Neural cell (in vitro differentiated cells): ENCODE data around the gene NRL. TPM values are rescaled to one million over a fixed set of nuclear protein-coding genes. Genes with fewer than 3 reads are reported as not detected.

Experiments used
- H2AFZ ChIP-seq: fragments of 200-600, 300-800 bp; sonication (generic), shearing (Covaris generic); 2 replicates; pipeline ENCODE4 v1.6.0; 2014; ENCODE audit warnings: low read depth, mild to moderate bottlenecking, antibody characterized with exemption, low read length, moderate library complexity
- H3F3A ChIP-seq: fragments of 200-600 bp; shearing (Covaris generic); 2 replicates; pipeline ENCODE4 v1.6.1; 2016; ENCODE audit warnings: mild to moderate bottlenecking, moderate library complexity, mixed read lengths, antibody characterized with exemption, low read length; ENCODE audit not compliant: insufficient read depth, poor library complexity, severe bottlenecking
- H3K27ac ChIP-seq: fragments of 200-600, 300-800 bp; sonication (generic), shearing (Covaris generic); 2 replicates; pipeline ENCODE4 v1.5.1; 2014; ENCODE audit warnings: mild to moderate bottlenecking, low read length, moderate library complexity
- H3K27me3 ChIP-seq: fragments of 300-800, 200-600 bp; sonication (generic), shearing (Covaris generic); 2 replicates; pipeline ENCODE4 v1.6.0; 2014; ENCODE audit warnings: mild to moderate bottlenecking, low read depth, low read length, moderate library complexity; ENCODE audit not compliant: insufficient read depth
- H3K36me3 ChIP-seq: fragments of 300-800, 200-600 bp; sonication (generic), shearing (Covaris generic); 2 replicates; pipeline ENCODE4 v1.5.1; 2014; ENCODE audit warnings: mild to moderate bottlenecking, antibody characterized with exemption, low read length, moderate library complexity; ENCODE audit not compliant: insufficient read depth
- H3K4me2 ChIP-seq: fragments of 300-800, 200-600 bp; sonication (generic), shearing (Covaris generic); 2 replicates; pipeline ENCODE4 v1.6.0; 2014; ENCODE audit warnings: mild to moderate bottlenecking, low read length
- H3K4me3 ChIP-seq: fragments of 300-800, 200-600 bp; sonication (generic), shearing (Covaris generic); 2 replicates; pipeline ENCODE4 v1.5.1; 2014; ENCODE audit warnings: mild to moderate bottlenecking, low read length, moderate library complexity
- H3K79me2 ChIP-seq: fragments of 200-600 bp; shearing (Covaris generic); replicated peaks from 2 replicates; pipeline ENCODE4 v1.6.0; 2014; ENCODE audit warnings: mild to moderate bottlenecking, low read length, moderate library complexity; ENCODE audit not compliant: insufficient read depth
- H3K9ac ChIP-seq: fragments of 300-800, 200-600 bp; sonication (generic), shearing (Covaris generic); 2 replicates; pipeline ENCODE4 v1.6.1; 2016; ENCODE audit warnings: mild to moderate bottlenecking, low read length, mixed read lengths
- H3K9me2 ChIP-seq: fragments of 200-600 bp; shearing (Covaris generic); 2 replicates; pipeline ENCODE4 v1.6.1; 2016; ENCODE audit warnings: mild to moderate bottlenecking, low read length, mixed read lengths; ENCODE audit not compliant: insufficient read depth
- H3K9me3 ChIP-seq: fragments of 200-600, 300-800 bp; sonication (generic), shearing (Covaris generic); 2 replicates; pipeline ENCODE4 v1.6.1; 2016; ENCODE audit warnings: mild to moderate bottlenecking, mixed run types, low read length, moderate library complexity, mixed read lengths
- H4K20me1 ChIP-seq: fragments of 200-600 bp; shearing (Covaris generic); 2 replicates; pipeline ENCODE4 v1.6.1; 2016; ENCODE audit warnings: mild to moderate bottlenecking, mixed run types; ENCODE audit not compliant: insufficient read depth
- CTCF ChIP-seq: fragments of 450-650 bp; IDR thresholded peaks from 2 replicates; pipeline ENCODE4 v1.5.1; 2014; ENCODE audit warnings: antibody characterized with exemption, mild to moderate bottlenecking, moderate library complexity; ENCODE audit not compliant: poor library complexity, severe bottlenecking
- EP300 ChIP-seq: fragments of 450-650 bp; conservative IDR thresholded peaks from 2 replicates; pipeline ENCODE4 v1.6.1; 2014; ENCODE audit warnings: antibody characterized with exemption, mild to moderate bottlenecking, moderate library complexity; ENCODE audit not compliant: poor library complexity, severe bottlenecking
- EZH2 ChIP-seq: fragments of 200-600, 300-800 bp; shearing (Covaris generic), sonication (generic); IDR thresholded peaks from 2 replicates; pipeline ENCODE4 v1.6.1; 2014; ENCODE audit warnings: antibody characterized with exemption, low read length, borderline replicate concordance, mild to moderate bottlenecking; ENCODE audit not compliant: insufficient read depth, poor library complexity, severe bottlenecking
- MXI1 ChIP-seq: fragments of 450-650 bp; conservative IDR thresholded peaks from 2 replicates; pipeline ENCODE4 v1.6.1; 2014; ENCODE audit warnings: antibody characterized with exemption, mild to moderate bottlenecking; ENCODE audit not compliant: poor library complexity, severe bottlenecking
- POLR2AphosphoS5 ChIP-seq: IDR thresholded peaks from 2 replicates; pipeline ENCODE4 v1.6.1; 2012
- RAD21 ChIP-seq: fragments of 450-650 bp; conservative IDR thresholded peaks from 2 replicates; pipeline ENCODE4 v1.6.1; 2014; ENCODE audit warnings: antibody characterized with exemption, mild to moderate bottlenecking, moderate library complexity
- REST ChIP-seq: IDR thresholded peaks from 2 replicates; pipeline ENCODE4 v1.6.1; 2012; ENCODE audit warnings: borderline replicate concordance
- SMC3 ChIP-seq: fragments of 450-650 bp; conservative IDR thresholded peaks from 2 replicates; pipeline ENCODE4 v1.6.1; 2014; ENCODE audit warnings: antibody characterized with exemption, mild to moderate bottlenecking, moderate library complexity; ENCODE audit not compliant: poor library complexity
- TAF1 ChIP-seq: IDR thresholded peaks from 2 replicates; pipeline ENCODE4 v1.6.1; 2012; ENCODE audit warnings: low read depth
- polyA plus RNA-seq: library from polyadenylated mRNA; depleted of rRNA; stranded (reverse); fragments of >200 nt; gene quantifications from 2 replicates; pipeline ENCODE4 v1.2.3, GENCODE V29; 2014

The NRL gene
- polyA plus RNA-seq, 1 donor from 2014 or later: 9.5 TPM

- H3K27me3 ChIP-seq: no peaks in the 10 kb centered on the region
- H3K9me2 ChIP-seq: no peaks in the 10 kb centered on the region
- no peaks in the 10 kb centered on the region for H3F3A ChIP-seq
- no peaks in the 10 kb centered on the region for H4K20me1 ChIP-seq
- H3K4me3 ChIP-seq: no peak overlapping the region
- H3K79me2 ChIP-seq: no peaks in the 10 kb centered on the region
- H2AFZ ChIP-seq: no peak overlapping the region
- H3K9me3 ChIP-seq: no peaks in the 10 kb centered on the region
- no peak overlapping the region for H3K4me2 ChIP-seq
- no peak for TF ChIP-seq CTCF
- TF ChIP-seq MXI1: no peak
- no peak for TF ChIP-seq EZH2
- no peak for TF ChIP-seq REST
- no peak for TF ChIP-seq SMC3
- TF ChIP-seq TAF1: no peak
- no peak for TF ChIP-seq EP300
- TF ChIP-seq RAD21: no peak
- TF ChIP-seq POLR2AphosphoS5: no peak
- no peak overlapping the region for H3K27ac ChIP-seq
- H3K36me3 ChIP-seq: no peaks in the 10 kb centered on the region
- no peak overlapping the region for H3K9ac ChIP-seq
Observed at GRCh38 chr14:24159777-24160498, 45.2 kb upstream of the NRL start.

GRCh38 chr14:24157331-24157730, 42.6 kb upstream of the NRL start:
- H3K27me3 ChIP-seq: no peaks in the 10 kb centered on the region
- no peaks in the 10 kb centered on the region for H3K36me3 ChIP-seq
- H2AFZ ChIP-seq: no peak overlapping the region
- no peaks in the 10 kb centered on the region for H4K20me1 ChIP-seq
- H3F3A ChIP-seq: no peaks in the 10 kb centered on the region
- TF ChIP-seq RAD21 (no peak), CTCF (no peak), REST (no peak), MXI1 (no peak)
- H3K4me2 ChIP-seq: no peak overlapping the region
- no peaks in the 10 kb centered on the region for H3K79me2 ChIP-seq
- H3K9me3 ChIP-seq: no peaks in the 10 kb centered on the region
- no peaks in the 10 kb centered on the region for H3K9me2 ChIP-seq
- H3K4me3 ChIP-seq: no peak overlapping the region
- H3K9ac ChIP-seq: no peak overlapping the region
- no peak overlapping the region for H3K27ac ChIP-seq
